ENCODE data around the gene RIMOC1.

- TF ChIP-seq CTCF (conservative IDR thresholded peaks at IDR 0.05; ENCODE audit: low read depth, low read length) (no peak), EZH2 (IDR thresholded peaks at IDR 0.05; ENCODE audit: borderline replicate concordance, low read depth, low read length, poor library complexity, severe bottlenecking) (no peak)
Measured at GRCh38 chr5:41874512-41875060, 29.6 kb upstream of the RIMOC1 start.

Measured in A673 (cell line).